Measurements from ENCODE around the gene REEP1. TPM values are rescaled to one million over a fixed set of nuclear protein-coding genes. Genes with fewer than 3 reads are reported as not detected.

REEP1 gene
- total RNA-seq, 1 donor from 2014 or later, result not detected

DNA sequence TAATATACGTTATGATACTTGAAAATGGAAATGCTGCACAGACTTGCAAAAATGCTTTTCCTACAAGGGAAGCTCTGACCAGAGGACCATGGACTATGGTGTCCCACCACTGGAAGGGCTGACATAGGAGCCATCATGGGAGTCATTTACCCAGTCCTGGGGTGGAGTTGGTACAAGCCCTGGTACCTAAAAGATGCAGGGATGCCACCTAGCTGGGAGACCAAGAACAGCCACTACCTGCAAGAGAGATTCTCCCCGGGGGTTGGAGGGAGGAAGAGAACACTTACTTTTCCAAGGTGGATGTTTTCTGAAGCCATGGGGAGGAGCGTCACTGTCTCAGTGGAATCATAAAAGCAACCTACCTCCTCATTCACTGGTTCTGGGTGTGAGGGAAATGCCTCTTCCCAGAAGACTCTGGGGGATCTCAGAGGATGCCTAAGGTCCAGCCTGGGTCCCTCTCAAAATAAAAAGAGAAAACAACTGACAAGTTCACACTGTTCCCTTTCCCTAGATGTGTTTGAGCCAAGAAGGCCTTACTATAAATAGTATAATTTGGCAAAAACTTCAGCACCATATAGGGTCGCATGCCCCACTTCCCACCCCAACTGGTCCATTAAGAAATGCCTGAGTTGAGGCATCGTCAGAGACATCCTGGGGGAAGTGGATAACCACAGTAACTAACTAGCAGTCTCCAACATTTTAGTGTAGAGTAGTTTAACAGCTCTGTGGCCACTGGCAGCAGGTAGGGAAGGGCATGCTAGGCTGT, 39.9 kb downstream of the REEP1 start:
- ChIA-PET POLR2A (no interaction called here), CTCF (interaction anchor here (5.4 kb wide), 1 partner anchor 76 kb away, joined by 50 read pairs; no protein-coding TSS in a partner anchor)
- no peak overlapping the region for H3K27ac Mint-ChIP-seq
- ATAC-seq (ENCODE audit: low read depth) (no peak), DNase-seq (no peak)
- TF ChIP-seq, protein P1, sequence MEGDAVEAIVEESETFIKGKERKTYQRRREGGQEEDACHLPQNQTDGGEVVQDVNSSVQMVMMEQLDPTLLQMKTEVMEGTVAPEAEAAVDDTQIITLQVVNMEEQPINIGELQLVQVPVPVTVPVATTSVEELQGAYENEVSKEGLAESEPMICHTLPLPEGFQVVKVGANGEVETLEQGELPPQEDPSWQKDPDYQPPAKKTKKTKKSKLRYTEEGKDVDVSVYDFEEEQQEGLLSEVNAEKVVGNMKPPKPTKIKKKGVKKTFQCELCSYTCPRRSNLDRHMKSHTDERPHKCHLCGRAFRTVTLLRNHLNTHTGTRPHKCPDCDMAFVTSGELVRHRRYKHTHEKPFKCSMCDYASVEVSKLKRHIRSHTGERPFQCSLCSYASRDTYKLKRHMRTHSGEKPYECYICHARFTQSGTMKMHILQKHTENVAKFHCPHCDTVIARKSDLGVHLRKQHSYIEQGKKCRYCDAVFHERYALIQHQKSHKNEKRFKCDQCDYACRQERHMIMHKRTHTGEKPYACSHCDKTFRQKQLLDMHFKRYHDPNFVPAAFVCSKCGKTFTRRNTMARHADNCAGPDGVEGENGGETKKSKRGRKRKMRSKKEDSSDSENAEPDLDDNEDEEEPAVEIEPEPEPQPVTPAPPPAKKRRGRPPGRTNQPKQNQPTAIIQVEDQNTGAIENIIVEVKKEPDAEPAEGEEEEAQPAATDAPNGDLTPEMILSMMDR (IDR thresholded peaks at IDR 0.05), result no peak
- H3K9me3 Mint-ChIP-seq, result no peaks in the 10 kb centered on the region
- intact Hi-C loops (cut with micrococcal nuclease), result loop anchor here (1.0 kb wide), 2 partner anchors 72 to 76 kb away; no protein-coding TSS in a partner anchor
- H3K4me1 Mint-ChIP-seq, result no peaks in the 10 kb centered on the region
- H3K36me3 Mint-ChIP-seq (ENCODE audit: low read depth), result no peaks in the 10 kb centered on the region
- no peak overlapping the region for H3K4me3 Mint-ChIP-seq
- peaks cover 30% of the 10 kb centered on the region for H3K27me3 Mint-ChIP-seq

DNA sequence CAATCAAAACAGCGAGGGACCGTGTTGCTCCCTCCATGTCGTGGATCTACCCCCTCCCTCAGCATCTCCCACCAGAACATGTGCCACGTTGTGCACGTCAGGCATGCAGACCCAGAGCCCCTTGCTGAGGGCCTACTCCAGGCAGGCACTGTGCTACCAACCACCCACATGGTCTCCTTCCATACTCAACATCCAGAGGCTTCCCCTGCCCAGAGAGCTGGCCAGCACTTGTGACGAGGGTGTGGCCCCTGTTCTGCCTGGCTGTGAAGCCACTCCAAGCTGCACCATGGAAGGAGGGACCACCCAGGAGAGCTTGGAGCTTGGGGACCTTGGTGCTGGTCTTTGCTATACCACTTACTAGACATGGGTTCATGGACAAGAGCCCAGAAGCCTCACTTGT, 40.5 kb downstream of the REEP1 start:
- CTCF ChIA-PET, result interaction anchor here (0.7 to 5.4 kb wide), 2 partner anchors 73 to 76 kb away, joined by 3 to 50 read pairs; no protein-coding TSS in a partner anchor
- H3K27me3 Mint-ChIP-seq, result peaks cover 34% of the 10 kb centered on the region

DNA sequence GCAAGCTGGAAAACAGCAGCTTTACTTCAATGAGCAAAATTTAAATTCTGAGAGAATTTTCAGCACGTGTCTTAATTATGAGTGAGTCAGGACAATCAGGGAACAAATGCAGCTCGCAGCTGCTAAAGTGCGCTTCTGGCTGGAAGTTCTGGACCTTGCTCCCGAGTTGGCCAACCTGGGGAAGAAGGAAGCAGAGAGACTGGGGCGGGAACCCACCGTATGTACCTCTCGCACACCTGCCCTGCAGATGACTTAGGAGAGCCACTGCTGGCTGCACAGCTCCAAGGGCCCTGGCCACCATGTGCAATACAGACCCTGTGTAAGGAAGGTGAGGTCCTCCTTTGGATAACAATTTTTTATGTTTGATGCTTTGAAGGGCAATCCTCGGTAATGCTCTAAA, 42.4 kb downstream of the REEP1 start:
- CTCF ChIA-PET, result interaction anchor here (1.2 to 5.4 kb wide), 2 partner anchors 14 to 74 kb away, joined by 3 to 50 read pairs; no protein-coding TSS in a partner anchor
- intact Hi-C loops (cut with micrococcal nuclease), result no loop called here
- DNase-seq (no peak), ATAC-seq (ENCODE audit: low read depth) (no peak)
- no peaks in the 10 kb centered on the region for H3K4me1 Mint-ChIP-seq
- H3K36me3 Mint-ChIP-seq (ENCODE audit: low read depth), result no peaks in the 10 kb centered on the region
- POLR2A ChIA-PET, result no interaction called here
- TF ChIP-seq, protein P1 (IDR thresholded peaks at IDR 0.05), result no peak
- no peak overlapping the region for H3K4me3 Mint-ChIP-seq
- H3K27me3 Mint-ChIP-seq, result peaks cover 41% of the 10 kb centered on the region
- H3K27ac Mint-ChIP-seq, result no peak overlapping the region
- H3K9me3 Mint-ChIP-seq, result no peaks in the 10 kb centered on the region

More for the DNA sequence above, 40.5 kb downstream of the REEP1 start:
- H3K9me3 Mint-ChIP-seq, result no peaks in the 10 kb centered on the region
- TF ChIP-seq, protein P1 (IDR thresholded peaks at IDR 0.05), result no peak
- no peak for DNase-seq
- H3K4me1 Mint-ChIP-seq, result no peaks in the 10 kb centered on the region
- intact Hi-C loops (cut with micrococcal nuclease), result loop anchor here (1.0 kb wide), 2 partner anchors 72 to 76 kb away; no protein-coding TSS in a partner anchor
- H3K4me3 Mint-ChIP-seq, result no peak overlapping the region
- ATAC-seq (ENCODE audit: low read depth), result no peak
- H3K27ac Mint-ChIP-seq, result no peak overlapping the region
- POLR2A ChIA-PET, result no interaction called here
- no peaks in the 10 kb centered on the region for H3K36me3 Mint-ChIP-seq (ENCODE audit: low read depth)

DNA sequence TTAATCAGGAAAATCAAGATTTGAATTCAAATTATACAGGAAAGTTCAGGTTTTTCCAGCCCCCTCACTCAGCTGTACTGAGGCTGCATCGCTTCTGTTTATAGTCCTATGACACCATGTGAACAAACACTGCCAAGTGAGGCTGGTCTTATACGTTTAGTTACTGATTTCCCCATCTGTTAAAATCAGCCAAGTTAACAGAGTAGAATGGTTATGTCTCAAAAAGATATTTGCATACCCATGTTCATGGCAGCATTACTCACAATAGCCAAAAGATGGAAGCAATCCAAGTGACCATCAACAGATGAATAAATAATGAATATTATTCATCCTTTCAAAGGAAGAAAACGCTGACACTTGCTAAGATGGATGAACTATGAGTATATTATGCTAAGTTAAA, 43.8 kb downstream of the REEP1 start:
- Mint-ChIP-seq H3K4me1 (no peaks in the 10 kb centered on the region), H3K4me3 (no peak overlapping the region), H3K36me3 (ENCODE audit: low read depth) (no peaks in the 10 kb centered on the region), H3K27ac (no peak overlapping the region), H3K9me3 (no peaks in the 10 kb centered on the region), H3K27me3 (peaks cover 39% of the 10 kb centered on the region)
- CTCF ChIA-PET, result interaction anchor here (1.1 kb wide), 1 partner anchor 72 kb away, joined by 3 read pairs; no protein-coding TSS in a partner anchor
- intact Hi-C loops (cut with micrococcal nuclease), result no loop called here
- no peak for DNase-seq
- TF ChIP-seq, protein P1 (IDR thresholded peaks at IDR 0.05), result no peak
- no peak for ATAC-seq (ENCODE audit: low read depth)
- POLR2A ChIA-PET, result no interaction called here
